Measurements from ENCODE around the gene CHMP4A. TPM values are rescaled to one million over a fixed set of nuclear protein-coding genes. Genes with fewer than 3 reads are reported as not detected.
"Not testable (repeated sequence)": the region's sequence is repeated elsewhere in the genome, so short reads cannot be mapped to it uniquely, and the experiment has no call there.

CHMP4A gene
- total RNA-seq, 1 experiment from 2014 or later, result 34.6 TPM

- TF ChIP-seq CEBPB (IDR thresholded peaks at IDR 0.05; ENCODE audit: low read depth) (no peak), ATF3 (IDR thresholded peaks at IDR 0.05) (no peak), POLR2A (IDR thresholded peaks at IDR 0.05; ENCODE audit: borderline replicate concordance, extremely low read depth, insufficient read depth, insufficient read length) (no peak), CTCF (IDR thresholded peaks at IDR 0.05 in 2 of 3, conservative IDR thresholded peaks at IDR 0.05 in 1 of 3; ENCODE audit: borderline replicate concordance in 1 of 3, insufficient read depth in 1 of 3, low read depth in 2 of 3, low read length in 2 of 3) (no peak), CBX3 (IDR thresholded peaks at IDR 0.05; ENCODE audit: low read depth) (no peak), FOSL1 (IDR thresholded peaks at IDR 0.05; ENCODE audit: low read depth) (no peak), ZNF274 (IDR thresholded peaks at IDR 0.05; ENCODE audit: low read depth, low read length) (no peak)
- TF ChIP-seq, protein P1, sequence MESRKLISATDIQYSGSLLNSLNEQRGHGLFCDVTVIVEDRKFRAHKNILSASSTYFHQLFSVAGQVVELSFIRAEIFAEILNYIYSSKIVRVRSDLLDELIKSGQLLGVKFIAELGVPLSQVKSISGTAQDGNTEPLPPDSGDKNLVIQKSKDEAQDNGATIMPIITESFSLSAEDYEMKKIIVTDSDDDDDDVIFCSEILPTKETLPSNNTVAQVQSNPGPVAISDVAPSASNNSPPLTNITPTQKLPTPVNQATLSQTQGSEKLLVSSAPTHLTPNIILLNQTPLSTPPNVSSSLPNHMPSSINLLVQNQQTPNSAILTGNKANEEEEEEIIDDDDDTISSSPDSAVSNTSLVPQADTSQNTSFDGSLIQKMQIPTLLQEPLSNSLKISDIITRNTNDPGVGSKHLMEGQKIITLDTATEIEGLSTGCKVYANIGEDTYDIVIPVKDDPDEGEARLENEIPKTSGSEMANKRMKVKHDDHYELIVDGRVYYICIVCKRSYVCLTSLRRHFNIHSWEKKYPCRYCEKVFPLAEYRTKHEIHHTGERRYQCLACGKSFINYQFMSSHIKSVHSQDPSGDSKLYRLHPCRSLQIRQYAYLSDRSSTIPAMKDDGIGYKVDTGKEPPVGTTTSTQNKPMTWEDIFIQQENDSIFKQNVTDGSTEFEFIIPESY (IDR thresholded peaks at IDR 0.05; ENCODE audit: extremely low read depth, insufficient replicate concordance, low read length), result no peak
- intact Hi-C loops (cut with micrococcal nuclease), result no loop called here
- H3K9me3 ChIP-seq (ENCODE audit: control insufficient read depth in 1 of 2, insufficient read depth in 1 of 2, low read depth in 1 of 2, low read length in 2 of 2), result no peaks in the 10 kb centered on the region
- POLR2A ChIA-PET, result interaction anchor here (0.8 kb wide), 1 partner anchor 24 kb away, joined by 5 read pairs; the partner anchor contains the start of gene RABGGTA
- H3K4me1 ChIP-seq (ENCODE audit: control insufficient read depth in 1 of 2, insufficient read depth in 2 of 2, low read length in 2 of 2), result peaks cover 7 to 23% of the 10 kb centered on the region in 2 experiments
- BruUV-seq (replicated peaks), result no TSS peak
- H3K4me2 ChIP-seq (ENCODE audit: low read length), result no peak overlapping the region
- no peaks in the 10 kb centered on the region for H3K9me2 ChIP-seq (ENCODE audit: insufficient read depth)
- ATAC-seq, result no peak
- RAD21 ChIA-PET (ENCODE audit: low non-redundant PET in 1 of 2, low total read pairs in 2 of 2, uncharacterized antibody in 2 of 2, unreplicated experiment in 2 of 2), result no interaction called here
- no peaks in the 10 kb centered on the region for H3K27me3 ChIP-seq (ENCODE audit: insufficient read depth, low read length)
- H3K9ac ChIP-seq (ENCODE audit: low read length), result no peak overlapping the region
- DNase-seq (ENCODE audit: low read depth, low spot score), result no peak
- no peaks in the 10 kb centered on the region for H4K20me1 ChIP-seq (ENCODE audit: insufficient read depth)
- no peaks in the 10 kb centered on the region for H3K36me3 ChIP-seq (ENCODE audit: control insufficient read depth in 1 of 2, insufficient read depth in 2 of 2, low read length in 2 of 2)
- H3K27ac ChIP-seq (ENCODE audit: low read depth, low read length), result no peak overlapping the region
- no peak overlapping the region for H3K4me3 ChIP-seq (replicated peaks in 1 of 2; ENCODE audit: low read depth in 1 of 2, low read length in 2 of 2)
- CTCF ChIA-PET, result interaction anchor here (0.7 to 1.2 kb wide), 5 partner anchors 32 to 185 kb away, joined by 3 read pairs; no protein-coding TSS in a partner anchor
- H2AFZ ChIP-seq (ENCODE audit: low read depth, low read length, poor library complexity, severe bottlenecking), result no peak overlapping the region
- H3K79me2 ChIP-seq (ENCODE audit: insufficient read depth, low read length), result no peaks in the 10 kb centered on the region; the same call in 1 of the 2 replicates
Observed at GRCh38 chr14:24246765-24247212, 33.5 kb upstream of the CHMP4A start.

GRCh38 chr14:24245350-24245749 lies 32.1 kb upstream of the CHMP4A start:
- H3K4me1 ChIP-seq (ENCODE audit: control insufficient read depth in 1 of 2, insufficient read depth in 2 of 2, low read length in 2 of 2), result peaks cover 11 to 30% of the 10 kb centered on the region in 2 experiments
- H3K27ac ChIP-seq (ENCODE audit: low read depth, low read length); intact Hi-C loops (cut with micrococcal nuclease); H3K9me2 ChIP-seq (ENCODE audit: insufficient read depth); H3K79me2 ChIP-seq (ENCODE audit: insufficient read depth, low read length); H4K20me1 ChIP-seq (ENCODE audit: insufficient read depth); H3K9me3 ChIP-seq (ENCODE audit: control insufficient read depth in 1 of 2, insufficient read depth in 1 of 2, low read depth in 1 of 2, low read length in 2 of 2); BruUV-seq (replicated peaks); H3K36me3 ChIP-seq (ENCODE audit: control insufficient read depth in 1 of 2, insufficient read depth in 2 of 2, low read length in 2 of 2); DNase-seq (ENCODE audit: low read depth, low spot score); RAD21 ChIA-PET (ENCODE audit: low non-redundant PET in 1 of 2, low total read pairs in 2 of 2, uncharacterized antibody in 2 of 2, unreplicated experiment in 2 of 2); H2AFZ ChIP-seq (ENCODE audit: low read depth, low read length, poor library complexity, severe bottlenecking); H3K4me3 ChIP-seq (replicated peaks in 1 of 2; ENCODE audit: low read depth in 1 of 2, low read length in 2 of 2); ATAC-seq; H3K27me3 ChIP-seq (ENCODE audit: insufficient read depth, low read length); H3K9ac ChIP-seq (ENCODE audit: low read length); H3K4me2 ChIP-seq (ENCODE audit: low read length): not testable (repeated sequence)
- ChIA-PET CTCF (interaction anchor here (1.2 kb wide), 2 partner anchors 52 to 62 kb away, joined by 3 to 4 read pairs; no protein-coding TSS in a partner anchor), POLR2A (interaction anchor here (1.1 kb wide), 1 partner anchor 26 kb away, joined by 3 read pairs; the partner anchor contains the start of gene RABGGTA)

Measured in HCT116 (cell line).